ENCODE data around the gene NAP1L1. TPM values are rescaled to one million over a fixed set of nuclear protein-coding genes. Genes with fewer than 3 reads are reported as not detected.

The NAP1L1 gene
- 723 TPM for polyA plus RNA-seq (2012; ENCODE audit: low read depth, missing spikeins)

- DNase-seq (ENCODE audit: insufficient read length, low spot score), result peak; percentile 87
- peak; percentile 90 for FAIRE-seq
- TF ChIP-seq POU2F2 (IDR thresholded peaks at IDR 0.05; ENCODE audit: low read depth, low read length) (0 out of 2 replicates have a peak, but pooled peaks have one; percentile 11), POLR2AphosphoS5 (IDR thresholded peaks at IDR 0.05; ENCODE audit: low read depth, low read length) (peak; percentile 87), SPI1 (IDR thresholded peaks at IDR 0.05; ENCODE audit: low read depth, low read length) (no peak), POLR2A (IDR thresholded peaks at IDR 0.05; ENCODE audit: low read depth, low read length) (peak; percentile 85), TAF1 (IDR thresholded peaks at IDR 0.05; ENCODE audit: low read depth, low read length) (peak; percentile 86), PAX5 (IDR thresholded peaks at IDR 0.05; ENCODE audit: insufficient read depth, low read length, severe bottlenecking) (no peak)
Measured at GRCh38 chr12:76083904-76084862, at the start of gene NAP1L1. Gene NAP1L1, minus strand, starts transcription at chr12:76084685. Its CDS starts 10,466 bp downstream, at chr12:76074219.

- DNase-seq (ENCODE audit: insufficient read length, low spot score) (no peak), FAIRE-seq (no peak)
- TF ChIP-seq SPI1 (IDR thresholded peaks at IDR 0.05; ENCODE audit: low read depth, low read length) (no peak), POLR2A (IDR thresholded peaks at IDR 0.05; ENCODE audit: low read depth, low read length) (no peak), PAX5 (IDR thresholded peaks at IDR 0.05; ENCODE audit: insufficient read depth, low read length, severe bottlenecking) (no peak), POU2F2 (IDR thresholded peaks at IDR 0.05; ENCODE audit: low read depth, low read length) (no peak)
Measured at GRCh38 chr12:76127588-76127987, 43.1 kb upstream of the NAP1L1 start.

- DNase-seq (ENCODE audit: insufficient read length, low spot score), result no peak
- FAIRE-seq, result no peak
- TF ChIP-seq SPI1 (IDR thresholded peaks at IDR 0.05; ENCODE audit: low read depth, low read length) (no peak), TAF1 (IDR thresholded peaks at IDR 0.05; ENCODE audit: low read depth, low read length) (no peak), POLR2AphosphoS5 (IDR thresholded peaks at IDR 0.05; ENCODE audit: low read depth, low read length) (no peak), POLR2A (IDR thresholded peaks at IDR 0.05; ENCODE audit: low read depth, low read length) (no peak), PAX5 (IDR thresholded peaks at IDR 0.05; ENCODE audit: insufficient read depth, low read length, severe bottlenecking) (no peak), POU2F2 (IDR thresholded peaks at IDR 0.05; ENCODE audit: low read depth, low read length) (no peak)
Measured at GRCh38 chr12:76124456-76124855, 40.0 kb upstream of the NAP1L1 start.

GRCh38 chr12:76123259-76124212 lies 39.1 kb upstream of the NAP1L1 start:
- FAIRE-seq, result no peak
- TF ChIP-seq POLR2A (IDR thresholded peaks at IDR 0.05; ENCODE audit: low read depth, low read length) (no peak), PAX5 (IDR thresholded peaks at IDR 0.05; ENCODE audit: insufficient read depth, low read length, severe bottlenecking) (no peak), POU2F2 (IDR thresholded peaks at IDR 0.05; ENCODE audit: low read depth, low read length) (no peak), POLR2AphosphoS5 (IDR thresholded peaks at IDR 0.05; ENCODE audit: low read depth, low read length) (no peak), TAF1 (IDR thresholded peaks at IDR 0.05; ENCODE audit: low read depth, low read length) (no peak), SPI1 (IDR thresholded peaks at IDR 0.05; ENCODE audit: low read depth, low read length) (no peak)
- DNase-seq (ENCODE audit: insufficient read length, low spot score), result no peak

- no peak for DNase-seq (ENCODE audit: insufficient read length, low spot score)
- peak; percentile 63 for FAIRE-seq
- TF ChIP-seq SPI1 (IDR thresholded peaks at IDR 0.05; ENCODE audit: low read depth, low read length), result no peak
- TF ChIP-seq POLR2AphosphoS5 (IDR thresholded peaks at IDR 0.05; ENCODE audit: low read depth, low read length), result no peak
- TF ChIP-seq POU2F2 (IDR thresholded peaks at IDR 0.05; ENCODE audit: low read depth, low read length), result no peak
- TF ChIP-seq POLR2A (IDR thresholded peaks at IDR 0.05; ENCODE audit: low read depth, low read length), result no peak
- no peak for TF ChIP-seq PAX5 (IDR thresholded peaks at IDR 0.05; ENCODE audit: insufficient read depth, low read length, severe bottlenecking)
Measured at GRCh38 chr12:76119887-76120286, 35.4 kb upstream of the NAP1L1 start.

- TF ChIP-seq POU2F2 (IDR thresholded peaks at IDR 0.05; ENCODE audit: low read depth, low read length) (no peak), POLR2AphosphoS5 (IDR thresholded peaks at IDR 0.05; ENCODE audit: low read depth, low read length) (no peak), SPI1 (IDR thresholded peaks at IDR 0.05; ENCODE audit: low read depth, low read length) (no peak), POLR2A (IDR thresholded peaks at IDR 0.05; ENCODE audit: low read depth, low read length) (no peak), PAX5 (IDR thresholded peaks at IDR 0.05; ENCODE audit: insufficient read depth, low read length, severe bottlenecking) (no peak), TAF1 (IDR thresholded peaks at IDR 0.05; ENCODE audit: low read depth, low read length) (no peak)
- DNase-seq (ENCODE audit: insufficient read length, low spot score), result no peak
- no peak for FAIRE-seq
Measured at GRCh38 chr12:76117751-76118150, 33.3 kb upstream of the NAP1L1 start.

GRCh38 chr12:76117067-76117691 lies 32.7 kb upstream of the NAP1L1 start:
- TF ChIP-seq PAX5 (IDR thresholded peaks at IDR 0.05; ENCODE audit: insufficient read depth, low read length, severe bottlenecking) (no peak), TAF1 (IDR thresholded peaks at IDR 0.05; ENCODE audit: low read depth, low read length) (no peak), SPI1 (IDR thresholded peaks at IDR 0.05; ENCODE audit: low read depth, low read length) (no peak), POU2F2 (IDR thresholded peaks at IDR 0.05; ENCODE audit: low read depth, low read length) (no peak), POLR2A (IDR thresholded peaks at IDR 0.05; ENCODE audit: low read depth, low read length) (no peak), POLR2AphosphoS5 (IDR thresholded peaks at IDR 0.05; ENCODE audit: low read depth, low read length) (no peak)
- no peak for FAIRE-seq
- no peak for DNase-seq (ENCODE audit: insufficient read length, low spot score)

All from GM12891 (cell line).